ENCODE measurements around the gene UBR7.

DNA sequence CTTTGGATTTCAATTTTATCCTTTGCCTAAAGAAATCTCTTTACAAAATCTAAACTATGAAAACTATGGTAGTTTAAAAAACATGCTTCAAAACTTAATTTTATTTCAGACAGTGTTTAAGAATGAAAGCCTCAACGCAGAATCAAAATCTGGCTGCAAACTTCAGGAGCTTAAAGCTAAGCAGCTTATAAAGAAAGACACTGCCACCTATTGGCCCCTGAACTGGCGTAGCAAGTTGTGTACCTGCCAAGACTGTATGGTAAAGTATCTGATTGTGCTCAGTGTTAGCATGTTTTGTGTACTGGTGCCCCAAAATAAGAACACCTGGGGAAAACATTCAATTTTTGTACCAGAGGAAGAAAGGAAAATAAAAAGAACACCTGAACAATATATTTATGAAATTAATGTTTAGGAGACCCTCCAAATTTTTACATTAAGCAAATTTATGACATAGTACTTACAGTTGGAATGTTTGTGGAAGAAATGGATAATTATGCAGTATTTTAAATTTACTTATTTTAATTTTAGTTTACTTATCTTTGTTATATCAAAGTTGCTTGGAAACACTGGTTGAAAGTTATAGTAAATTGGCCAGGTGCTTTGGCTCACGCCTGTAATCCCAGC, 12.2 kb downstream of the UBR7 start:
- TF ChIP-seq, protein P1, sequence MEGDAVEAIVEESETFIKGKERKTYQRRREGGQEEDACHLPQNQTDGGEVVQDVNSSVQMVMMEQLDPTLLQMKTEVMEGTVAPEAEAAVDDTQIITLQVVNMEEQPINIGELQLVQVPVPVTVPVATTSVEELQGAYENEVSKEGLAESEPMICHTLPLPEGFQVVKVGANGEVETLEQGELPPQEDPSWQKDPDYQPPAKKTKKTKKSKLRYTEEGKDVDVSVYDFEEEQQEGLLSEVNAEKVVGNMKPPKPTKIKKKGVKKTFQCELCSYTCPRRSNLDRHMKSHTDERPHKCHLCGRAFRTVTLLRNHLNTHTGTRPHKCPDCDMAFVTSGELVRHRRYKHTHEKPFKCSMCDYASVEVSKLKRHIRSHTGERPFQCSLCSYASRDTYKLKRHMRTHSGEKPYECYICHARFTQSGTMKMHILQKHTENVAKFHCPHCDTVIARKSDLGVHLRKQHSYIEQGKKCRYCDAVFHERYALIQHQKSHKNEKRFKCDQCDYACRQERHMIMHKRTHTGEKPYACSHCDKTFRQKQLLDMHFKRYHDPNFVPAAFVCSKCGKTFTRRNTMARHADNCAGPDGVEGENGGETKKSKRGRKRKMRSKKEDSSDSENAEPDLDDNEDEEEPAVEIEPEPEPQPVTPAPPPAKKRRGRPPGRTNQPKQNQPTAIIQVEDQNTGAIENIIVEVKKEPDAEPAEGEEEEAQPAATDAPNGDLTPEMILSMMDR (IDR thresholded peaks at IDR 0.05; ENCODE audit: low read length), result peak; percentile 78
- no peak for TF ChIP-seq EZH2 (IDR thresholded peaks at IDR 0.05; ENCODE audit: borderline replicate concordance, low read length)

All from OCI-LY1 (cell line).